ENCODE data around the gene MSRB2.

The MSRB2 gene

GRCh38 chr10:23106331-23107072, 11.1 kb downstream of the MSRB2 start:
- DNase-seq (ENCODE audit: low read depth, low spot score), result no peak

GRCh38 chr10:23110722-23111516, 15.5 kb downstream of the MSRB2 start:
- no peak overlapping the region for H3K27ac ChIP-seq

More at GRCh38 chr10:23106331-23107072, 11.1 kb downstream of the MSRB2 start:
- H3K27ac ChIP-seq, result no peak overlapping the region

GRCh38 chr10:23111517-23112286, 16.3 kb downstream of the MSRB2 start:
- H3K27ac ChIP-seq, result no peak overlapping the region
- no peak for DNase-seq (ENCODE audit: low read depth, low spot score)

More at GRCh38 chr10:23110722-23111516, 15.5 kb downstream of the MSRB2 start:
- DNase-seq (ENCODE audit: low read depth, low spot score), result no peak

- DNase-seq (ENCODE audit: low read depth, low spot score), result no peak
- H3K27ac ChIP-seq, result no peak overlapping the region
Observed at GRCh38 chr10:23114228-23114850, 19.0 kb downstream of the MSRB2 start.

GRCh38 chr10:23116486-23117205, 21.3 kb downstream of the MSRB2 start:
- DNase-seq (ENCODE audit: low read depth, low spot score), result no peak
- H3K27ac ChIP-seq, result no peak overlapping the region

- H3K27ac ChIP-seq, result no peak overlapping the region
- DNase-seq (ENCODE audit: low read depth, low spot score), result no peak
Observed at GRCh38 chr10:23120001-23120934, 24.9 kb downstream of the MSRB2 start.

- no peak overlapping the region for H3K27ac ChIP-seq
- DNase-seq (ENCODE audit: low read depth, low spot score), result no peak
Observed at GRCh38 chr10:23121135-23121534, 25.8 kb downstream of the MSRB2 start.

GRCh38 chr10:23136462-23136861, 41.1 kb downstream of the MSRB2 start:
- no peak for DNase-seq (ENCODE audit: low read depth, low spot score)
- H3K27ac ChIP-seq, result no peak overlapping the region

GRCh38 chr10:23139677-23140076, 44.3 kb downstream of the MSRB2 start:
- no peak overlapping the region for H3K27ac ChIP-seq
- DNase-seq (ENCODE audit: low read depth, low spot score), result no peak

GRCh38 chr10:23141995-23142394, 46.6 kb downstream of the MSRB2 start:
- no peak for DNase-seq (ENCODE audit: low read depth, low spot score)
- no peak overlapping the region for H3K27ac ChIP-seq

GRCh38 chr10:23146258-23146657, 50.9 kb downstream of the MSRB2 start:
- no peak for DNase-seq (ENCODE audit: low read depth, low spot score)

GRCh38 chr10:23147035-23147434, 51.7 kb downstream of the MSRB2 start:
- H3K27ac ChIP-seq, result no peak overlapping the region
- no peak for DNase-seq (ENCODE audit: low read depth, low spot score)

More at GRCh38 chr10:23146258-23146657, 50.9 kb downstream of the MSRB2 start:
- no peak overlapping the region for H3K27ac ChIP-seq

- no peak for DNase-seq (ENCODE audit: low read depth, low spot score)
- H3K27ac ChIP-seq, result no peak overlapping the region
Observed at GRCh38 chr10:23148214-23148613, 52.8 kb downstream of the MSRB2 start.

GRCh38 chr10:23150091-23150490, 54.7 kb downstream of the MSRB2 start:
- H3K27ac ChIP-seq, result no peak overlapping the region
- DNase-seq (ENCODE audit: low read depth, low spot score), result no peak

- H3K27ac ChIP-seq, result no peak overlapping the region
- no peak for DNase-seq (ENCODE audit: low read depth, low spot score)
Observed at GRCh38 chr10:23150610-23151009, 55.2 kb downstream of the MSRB2 start.

- no peak for DNase-seq (ENCODE audit: low read depth, low spot score)
- H3K27ac ChIP-seq, result no peak overlapping the region
Observed at GRCh38 chr10:23151071-23151470, 55.7 kb downstream of the MSRB2 start.

GRCh38 chr10:23155169-23155568, 59.8 kb downstream of the MSRB2 start:
- no peak overlapping the region for H3K27ac ChIP-seq
- DNase-seq (ENCODE audit: low read depth, low spot score), result no peak

GRCh38 chr10:23156447-23157150, 61.2 kb downstream of the MSRB2 start:
- H3K27ac ChIP-seq, result no peak overlapping the region
- DNase-seq (ENCODE audit: low read depth, low spot score), result no peak
